ENCODE results near the gene EMID1. TPM values are rescaled to one million over a fixed set of nuclear protein-coding genes. Genes with fewer than 3 reads are reported as not detected.

Gene EMID1
- polyA plus RNA-seq, 1 of the 3 experiments (the other 2 are of a cell fraction), result 1.1 TPM

DNA sequence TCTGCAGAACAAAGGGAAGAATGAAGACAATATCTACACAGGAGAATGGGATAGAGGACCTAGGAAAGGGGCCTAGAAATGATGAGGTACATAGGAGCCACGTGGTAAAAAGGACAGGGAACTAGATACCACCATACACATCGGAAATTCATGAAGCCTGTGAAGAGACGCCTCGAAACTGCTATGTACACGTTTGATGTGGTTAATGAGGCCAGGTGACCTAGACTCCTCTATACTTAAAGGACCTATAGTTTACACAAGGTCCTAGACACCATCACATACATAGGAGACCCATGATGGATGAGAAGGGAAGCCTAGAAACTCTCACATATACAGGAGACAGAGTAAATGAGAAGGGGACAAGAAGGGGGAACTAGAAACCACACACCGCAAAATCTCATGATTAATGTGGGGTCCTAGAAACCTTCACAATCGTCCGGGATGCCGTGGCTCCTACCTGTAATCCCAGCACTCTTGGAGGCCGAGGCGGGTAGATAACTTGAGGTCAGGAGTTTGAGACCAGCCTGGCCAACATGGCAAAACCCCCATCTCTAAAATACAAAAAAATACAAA is 38.3 kb downstream of the EMID1 start (continued):
- TF ChIP-seq, protein P1, sequence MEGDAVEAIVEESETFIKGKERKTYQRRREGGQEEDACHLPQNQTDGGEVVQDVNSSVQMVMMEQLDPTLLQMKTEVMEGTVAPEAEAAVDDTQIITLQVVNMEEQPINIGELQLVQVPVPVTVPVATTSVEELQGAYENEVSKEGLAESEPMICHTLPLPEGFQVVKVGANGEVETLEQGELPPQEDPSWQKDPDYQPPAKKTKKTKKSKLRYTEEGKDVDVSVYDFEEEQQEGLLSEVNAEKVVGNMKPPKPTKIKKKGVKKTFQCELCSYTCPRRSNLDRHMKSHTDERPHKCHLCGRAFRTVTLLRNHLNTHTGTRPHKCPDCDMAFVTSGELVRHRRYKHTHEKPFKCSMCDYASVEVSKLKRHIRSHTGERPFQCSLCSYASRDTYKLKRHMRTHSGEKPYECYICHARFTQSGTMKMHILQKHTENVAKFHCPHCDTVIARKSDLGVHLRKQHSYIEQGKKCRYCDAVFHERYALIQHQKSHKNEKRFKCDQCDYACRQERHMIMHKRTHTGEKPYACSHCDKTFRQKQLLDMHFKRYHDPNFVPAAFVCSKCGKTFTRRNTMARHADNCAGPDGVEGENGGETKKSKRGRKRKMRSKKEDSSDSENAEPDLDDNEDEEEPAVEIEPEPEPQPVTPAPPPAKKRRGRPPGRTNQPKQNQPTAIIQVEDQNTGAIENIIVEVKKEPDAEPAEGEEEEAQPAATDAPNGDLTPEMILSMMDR (IDR thresholded peaks at IDR 0.05), result no peak

DNA sequence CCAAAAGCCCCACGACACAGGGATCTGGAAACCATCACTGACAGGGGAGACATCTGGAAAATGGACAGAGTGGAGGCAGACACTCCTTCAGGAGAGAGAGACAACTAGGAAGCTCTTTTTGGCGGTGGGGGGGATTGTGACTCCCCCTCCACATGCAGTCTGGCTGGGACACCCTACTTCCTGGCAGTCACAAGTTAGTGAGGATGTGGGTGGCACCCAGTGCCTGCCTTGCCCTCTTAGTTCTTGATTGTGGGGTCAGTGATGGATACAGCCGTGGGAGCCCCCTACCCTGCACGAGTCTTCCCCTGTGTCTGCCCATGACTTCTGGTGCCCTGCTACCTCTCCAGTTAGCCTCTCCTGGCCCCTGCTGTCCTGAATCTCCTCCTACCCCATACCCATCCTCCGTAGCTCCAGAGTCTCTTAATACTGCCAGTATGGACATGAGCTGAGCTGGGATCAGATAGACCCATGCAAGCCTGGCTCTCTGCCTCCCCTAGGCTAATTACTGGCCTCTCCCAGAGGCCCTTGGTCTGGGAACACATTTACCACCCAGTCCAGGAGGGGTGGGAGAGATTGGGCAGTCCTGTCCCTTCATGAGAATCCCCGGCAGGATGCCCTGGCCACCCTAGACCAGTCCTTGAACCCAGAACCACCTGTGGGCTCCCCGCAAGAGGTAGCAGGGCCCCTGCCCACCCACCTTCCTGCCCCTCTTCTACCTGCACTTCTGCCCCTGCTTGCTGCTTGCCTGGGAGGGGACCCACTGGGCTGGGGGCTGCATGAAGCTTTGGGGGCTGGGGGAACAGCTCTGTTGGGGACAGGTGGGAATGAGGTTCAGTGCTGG is 39.3 kb downstream of the EMID1 start:
- H4K20me1 ChIP-seq (ENCODE audit: insufficient read depth), result no peaks in the 10 kb centered on the region
- TF ChIP-seq, protein P2, sequence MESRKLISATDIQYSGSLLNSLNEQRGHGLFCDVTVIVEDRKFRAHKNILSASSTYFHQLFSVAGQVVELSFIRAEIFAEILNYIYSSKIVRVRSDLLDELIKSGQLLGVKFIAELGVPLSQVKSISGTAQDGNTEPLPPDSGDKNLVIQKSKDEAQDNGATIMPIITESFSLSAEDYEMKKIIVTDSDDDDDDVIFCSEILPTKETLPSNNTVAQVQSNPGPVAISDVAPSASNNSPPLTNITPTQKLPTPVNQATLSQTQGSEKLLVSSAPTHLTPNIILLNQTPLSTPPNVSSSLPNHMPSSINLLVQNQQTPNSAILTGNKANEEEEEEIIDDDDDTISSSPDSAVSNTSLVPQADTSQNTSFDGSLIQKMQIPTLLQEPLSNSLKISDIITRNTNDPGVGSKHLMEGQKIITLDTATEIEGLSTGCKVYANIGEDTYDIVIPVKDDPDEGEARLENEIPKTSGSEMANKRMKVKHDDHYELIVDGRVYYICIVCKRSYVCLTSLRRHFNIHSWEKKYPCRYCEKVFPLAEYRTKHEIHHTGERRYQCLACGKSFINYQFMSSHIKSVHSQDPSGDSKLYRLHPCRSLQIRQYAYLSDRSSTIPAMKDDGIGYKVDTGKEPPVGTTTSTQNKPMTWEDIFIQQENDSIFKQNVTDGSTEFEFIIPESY (IDR thresholded peaks at IDR 0.05; ENCODE audit: borderline replicate concordance, low read depth), result no peak
- no peak for TF ChIP-seq RFX5 (IDR thresholded peaks at IDR 0.05; ENCODE audit: low read length)
- no peak for TF ChIP-seq GATA2 (CRISPR knock-in tag; IDR thresholded peaks at IDR 0.05)
- TF ChIP-seq RXRA (IDR thresholded peaks at IDR 0.05; ENCODE audit: borderline replicate concordance, low read depth), result no peak
- no peak for TF ChIP-seq JUND (IDR thresholded peaks at IDR 0.05)
- no peaks in the 10 kb centered on the region for H3K9me2 ChIP-seq
- ChIA-PET POLR2A (interaction anchor here (0.6 kb wide), 1 partner anchor 455 kb away, joined by 3 read pairs; no protein-coding TSS in a partner anchor), CTCF (interaction anchor here (0.5 to 3.2 kb wide), 73 partner anchors 8 to 1358 kb away, joined by 3 to 57 read pairs (median 4); partner anchors contain the start of genes EMID1, EWSR1, GAS2L1 and RHBDD3)
- H3K4me1 ChIP-seq (ENCODE audit: control insufficient read depth in 1 of 2, insufficient read depth in 2 of 2, low read depth in 1 of 2, low read length in 1 of 2), result peaks cover 0 to 4% of the 10 kb centered on the region in 2 experiments; a peak in 1 of 4 replicates
- no peaks in the 10 kb centered on the region for H3F3A ChIP-seq (replicated peaks; ENCODE audit: insufficient read depth)
- DNase-seq, result peak; percentile 14
- H3K9me3 ChIP-seq, result no peaks in the 10 kb centered on the region
- H3K27me3 ChIP-seq (ENCODE audit: insufficient read depth), result no peaks in the 10 kb centered on the region
- no peaks in the 10 kb centered on the region for H3K36me3 ChIP-seq (replicated peaks in 1 of 2; ENCODE audit: control insufficient read depth in 1 of 2, insufficient read depth in 2 of 2, low read length in 1 of 2)
- 54% methylated on average over 6 of the region's 7 CpGs for WGBS (ENCODE audit: low lambda C conversion rate)
- peak overlapping the region in 1 of 2 experiments; percentile 30; a peak in 1 of 4 replicates for H3K4me3 ChIP-seq (ENCODE audit: low read depth in 2 of 2, low read length in 1 of 2)
- no peak overlapping the region for H3K27ac ChIP-seq (ENCODE audit: low read depth in 2 of 2, low read length in 1 of 2)
- H3K9ac ChIP-seq, result no peak overlapping the region
- no peaks in the 10 kb centered on the region for H3K79me2 ChIP-seq (ENCODE audit: insufficient read depth)
- no peak overlapping the region for H2AFZ ChIP-seq (ENCODE audit: low read depth)
- H3K4me2 ChIP-seq, result no peak overlapping the region
